HG03097 (cell line): ENCODE data around the gene ADAMTS6.
"Not testable (repeated sequence)": the region's sequence is repeated elsewhere in the genome, so short reads cannot be mapped to it uniquely, and the experiment has no call there.

Experiments
- ATAC-seq: cut with Tn5 transposase; IDR thresholded peaks from one replicate; pipeline ENCODE4 v1.9.1; 2021; ENCODE audit not compliant: unreplicated experiment, low FRiP score

The ADAMTS6 gene

DNA sequence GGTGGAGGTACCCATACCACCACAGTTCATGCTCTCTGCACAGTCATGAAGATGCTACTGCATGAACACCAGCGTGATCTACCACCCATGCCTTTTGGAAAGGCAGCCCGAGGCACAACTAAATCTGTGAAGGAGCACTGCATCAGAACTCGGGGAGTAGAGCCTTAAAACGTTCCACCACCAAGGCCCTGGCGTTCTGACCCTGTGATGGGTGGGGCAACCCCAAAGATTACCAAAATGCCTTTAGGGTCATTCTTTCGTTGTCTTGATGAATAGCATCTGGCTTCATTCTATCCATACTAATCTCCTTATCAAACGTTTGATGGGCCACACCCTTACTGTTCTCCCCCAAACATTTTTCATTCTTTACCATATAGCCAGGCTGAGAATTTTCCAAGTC, 97.9 kb downstream of the ADAMTS6 start:
- ATAC-seq, result no peak

DNA sequence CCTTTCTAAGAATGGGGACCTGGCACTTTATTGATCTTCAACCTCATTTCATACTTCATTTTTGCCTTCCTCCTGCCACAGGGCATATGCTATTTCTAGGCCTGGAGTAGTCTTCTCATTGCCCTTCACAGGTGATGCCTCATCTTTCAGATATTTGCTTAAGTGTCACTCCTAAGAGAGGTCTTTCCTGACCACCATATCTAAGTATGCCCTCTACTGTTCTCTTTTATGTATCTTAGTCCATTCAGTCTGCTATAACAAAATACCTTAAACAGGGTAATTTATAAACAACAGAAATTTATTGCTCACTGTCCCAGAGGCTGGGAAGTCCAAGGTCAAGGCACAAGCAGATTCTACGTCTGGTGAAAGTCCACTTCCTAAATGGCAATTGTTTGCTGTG, 99.1 kb downstream of the ADAMTS6 start:
- no peak for ATAC-seq

DNA sequence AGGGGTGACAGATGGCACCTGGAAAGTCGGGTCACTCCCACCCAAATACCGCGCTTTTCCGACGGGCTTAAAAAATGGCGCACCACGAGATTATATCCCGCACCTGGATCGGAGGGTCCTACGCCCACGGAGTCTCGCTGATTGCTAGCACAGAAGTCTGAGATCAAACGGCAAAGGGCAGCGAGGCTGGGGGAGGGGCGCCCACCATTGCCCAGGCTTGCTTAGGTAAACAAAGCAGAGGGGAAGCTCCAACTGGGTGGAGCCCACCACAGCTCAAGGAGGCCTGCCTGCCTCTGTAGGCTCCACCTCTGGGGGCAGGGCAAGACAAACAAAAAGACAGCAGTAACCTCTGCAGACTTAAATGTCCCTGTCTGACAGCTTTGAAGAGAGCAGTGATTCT, 111.2 kb downstream of the ADAMTS6 start:
- ATAC-seq, result not testable (repeated sequence)

DNA sequence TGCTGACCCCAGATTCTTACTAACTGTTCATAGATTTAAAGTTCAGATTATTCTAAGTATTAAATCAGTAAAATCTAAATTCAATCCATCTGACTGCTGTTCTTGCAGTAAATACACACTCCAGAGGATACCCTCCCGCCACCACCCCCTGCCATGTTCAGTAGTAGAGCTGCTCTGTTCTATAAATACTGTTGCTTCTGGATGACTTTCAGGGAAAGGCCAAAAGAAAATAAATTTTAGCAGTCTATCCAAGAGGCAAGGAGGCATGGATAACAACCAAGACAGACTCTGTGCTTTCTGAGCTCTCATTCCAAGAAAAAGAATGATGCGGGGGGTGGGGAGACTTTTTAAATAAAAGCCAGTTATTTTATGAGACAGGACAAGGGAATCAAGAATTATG, 115.1 kb downstream of the ADAMTS6 start:
- no peak for ATAC-seq

DNA sequence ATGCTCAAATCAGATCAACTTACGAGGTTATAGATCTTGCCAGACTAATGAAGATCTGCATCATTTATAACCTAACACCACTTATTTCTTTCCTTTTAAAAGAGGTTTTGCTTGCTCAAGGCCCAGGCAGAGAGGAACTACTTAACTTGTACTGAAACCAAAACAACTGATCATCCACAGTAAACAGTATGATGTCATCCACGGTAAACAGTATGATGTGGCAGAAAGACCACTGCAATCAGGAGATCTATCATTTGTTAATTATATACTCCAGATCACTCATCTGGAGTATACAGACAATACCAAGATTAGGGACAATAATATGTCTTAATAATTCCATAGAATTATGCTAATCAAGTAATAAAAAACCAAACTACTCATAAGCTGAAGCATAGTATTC, 116.8 kb downstream of the ADAMTS6 start:
- no peak for ATAC-seq

DNA sequence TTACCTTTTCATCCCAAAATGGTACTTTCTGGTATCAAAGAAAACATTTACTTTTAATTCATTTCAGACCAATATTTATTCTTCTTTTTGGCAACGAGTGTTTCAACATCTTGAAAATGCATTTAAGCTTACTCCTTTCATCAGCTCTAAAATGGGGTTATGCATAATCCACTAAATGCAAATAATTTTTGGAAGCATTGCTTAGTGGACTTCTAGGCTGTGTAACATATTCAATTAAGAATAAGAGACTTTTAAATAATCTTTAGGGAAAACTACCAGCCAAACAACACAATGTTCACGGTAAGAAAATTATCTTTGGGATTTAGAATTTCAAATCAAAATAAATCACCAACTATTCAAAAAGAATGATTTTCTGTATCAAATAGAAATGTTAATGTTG, 118.2 kb downstream of the ADAMTS6 start:
- ATAC-seq, result no peak

DNA sequence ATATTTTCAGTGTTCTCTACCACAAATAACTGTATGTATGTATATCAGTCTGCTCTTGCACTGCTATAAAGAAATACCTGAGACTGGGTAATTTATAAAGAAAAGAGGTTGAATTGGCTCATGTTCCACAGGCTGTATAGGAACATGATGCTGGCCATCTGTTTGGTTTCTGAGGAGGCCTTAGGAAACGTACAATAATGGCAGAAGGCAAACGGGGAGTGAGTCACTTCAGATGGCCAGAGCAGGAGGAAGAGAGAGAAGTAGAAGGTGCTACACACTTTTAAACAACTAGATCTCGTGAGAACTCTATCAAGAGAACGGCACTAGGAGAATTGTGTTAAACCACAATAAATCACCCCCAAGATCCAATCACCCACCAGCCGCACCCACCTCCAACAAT, 121.7 kb downstream of the ADAMTS6 start:
- no peak for ATAC-seq

DNA sequence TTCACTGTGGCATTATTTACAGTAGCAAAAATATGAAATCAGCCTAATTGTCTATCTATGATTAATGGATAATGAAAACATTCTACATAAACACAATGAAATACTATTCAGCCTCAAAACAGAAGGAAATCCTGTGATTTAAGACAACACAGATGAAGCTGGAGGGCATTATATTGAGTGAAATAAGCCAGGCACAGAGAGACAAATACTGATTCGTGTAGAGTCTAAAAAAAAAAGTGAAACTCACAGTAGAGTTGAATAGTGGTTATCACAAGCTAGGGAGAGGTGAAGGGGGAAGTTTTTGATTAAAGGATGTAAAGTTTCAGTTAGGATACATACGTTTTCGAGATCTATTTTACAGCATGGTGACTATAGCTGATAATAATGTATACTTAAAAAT, 122.2 kb downstream of the ADAMTS6 start:
- ATAC-seq, result no peak

DNA sequence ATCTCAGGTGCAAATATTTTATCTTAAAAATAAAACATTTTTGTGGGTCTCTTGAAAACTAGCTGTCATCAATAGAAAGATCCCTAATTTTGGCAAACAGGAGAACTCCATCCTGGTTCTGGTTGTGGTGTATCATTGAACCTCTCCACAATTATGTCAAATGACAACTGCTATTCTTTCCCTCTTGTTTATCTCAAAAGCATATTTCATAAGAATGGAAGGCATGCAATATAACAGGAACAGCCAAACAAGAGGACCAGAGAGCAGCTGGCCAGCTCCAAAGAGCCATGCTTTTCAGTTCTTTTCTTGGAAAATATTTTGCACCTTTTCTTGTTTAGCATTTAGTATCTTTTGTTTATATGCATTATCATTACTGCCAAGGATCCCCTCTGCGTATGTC, 125.4 kb downstream of the ADAMTS6 start:
- no peak for ATAC-seq

DNA sequence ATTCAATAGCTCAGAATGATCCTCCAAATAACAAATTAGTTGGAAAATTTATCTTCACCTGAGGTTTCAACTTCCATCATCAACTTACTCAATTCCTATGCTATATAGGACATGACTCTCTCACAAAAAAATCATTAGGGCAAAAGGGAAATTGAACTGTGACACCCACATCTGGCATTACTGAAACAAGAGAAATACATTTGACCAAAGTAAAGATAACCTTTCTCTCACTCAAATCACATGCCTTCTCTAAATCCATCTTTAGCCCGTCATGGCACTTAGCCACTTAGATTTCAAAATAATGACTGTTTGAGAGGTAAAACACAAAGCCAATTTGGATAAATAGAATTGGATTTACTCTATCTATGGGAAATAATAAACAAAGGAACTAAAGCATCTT, 126.4 kb downstream of the ADAMTS6 start:
- ATAC-seq, result no peak

DNA sequence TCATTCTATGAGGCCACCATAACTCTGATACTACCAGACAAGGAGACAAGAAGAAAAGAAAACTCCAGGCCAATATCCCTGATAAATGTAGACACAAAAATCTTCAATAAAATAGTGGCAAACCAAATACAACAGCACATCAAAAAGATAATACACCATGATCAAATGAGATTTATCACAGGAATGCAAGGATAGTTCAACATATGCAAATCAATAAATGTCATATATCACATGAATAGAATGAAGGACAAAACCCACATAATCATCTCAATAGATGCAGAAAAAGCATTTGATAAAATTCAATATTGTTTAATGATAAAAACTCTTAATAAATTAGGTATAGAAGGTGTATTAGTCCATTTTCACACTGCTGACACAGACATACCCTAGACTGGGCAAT, 139.9 kb downstream of the ADAMTS6 start:
- no peak for ATAC-seq

DNA sequence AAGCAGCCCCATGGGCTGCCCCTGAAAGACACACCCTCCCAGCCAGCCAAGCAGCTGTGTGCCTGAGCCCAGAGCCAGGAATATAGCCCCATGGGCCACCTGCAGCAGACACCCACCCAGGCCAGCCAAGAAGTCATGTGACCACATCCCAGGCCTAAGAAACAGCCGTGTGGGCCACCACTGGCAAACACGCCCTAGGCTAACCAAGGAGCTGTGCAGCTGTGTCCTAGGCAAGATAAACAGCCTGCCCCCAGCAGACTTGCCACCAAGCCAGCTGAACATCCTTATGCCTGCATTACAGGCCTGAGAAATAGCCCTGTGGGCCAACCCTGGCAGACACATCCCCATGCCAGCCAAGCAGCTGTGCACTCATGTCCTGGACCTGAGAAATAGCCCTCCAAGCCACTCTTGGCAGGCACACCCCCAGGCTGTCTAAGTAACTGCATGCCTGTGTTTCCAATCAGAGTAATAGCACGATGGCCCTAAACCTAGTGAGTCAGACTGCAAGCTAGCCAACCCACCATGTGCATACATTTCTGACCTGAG, 143.0 kb downstream of the ADAMTS6 start:
- no peak for ATAC-seq

DNA sequence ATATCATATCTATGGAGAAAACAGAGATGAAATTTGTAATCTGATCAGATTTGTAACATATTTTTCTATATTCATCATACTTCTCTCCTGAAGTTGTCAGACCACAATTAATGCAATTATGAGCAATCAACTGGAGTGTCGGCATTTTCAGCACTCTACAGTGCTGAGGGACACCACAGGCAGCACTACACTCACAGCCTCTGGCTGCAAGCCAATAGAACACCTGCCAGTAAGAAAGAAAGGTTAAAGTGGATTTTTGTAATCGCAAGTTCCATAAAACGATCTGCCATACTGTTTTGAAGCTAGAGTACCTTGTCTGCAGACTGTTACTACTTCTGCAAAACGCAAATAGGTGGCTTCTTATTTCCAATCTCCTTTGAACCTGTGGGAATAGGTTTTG, 147.6 kb downstream of the ADAMTS6 start:
- ATAC-seq, result no peak

DNA sequence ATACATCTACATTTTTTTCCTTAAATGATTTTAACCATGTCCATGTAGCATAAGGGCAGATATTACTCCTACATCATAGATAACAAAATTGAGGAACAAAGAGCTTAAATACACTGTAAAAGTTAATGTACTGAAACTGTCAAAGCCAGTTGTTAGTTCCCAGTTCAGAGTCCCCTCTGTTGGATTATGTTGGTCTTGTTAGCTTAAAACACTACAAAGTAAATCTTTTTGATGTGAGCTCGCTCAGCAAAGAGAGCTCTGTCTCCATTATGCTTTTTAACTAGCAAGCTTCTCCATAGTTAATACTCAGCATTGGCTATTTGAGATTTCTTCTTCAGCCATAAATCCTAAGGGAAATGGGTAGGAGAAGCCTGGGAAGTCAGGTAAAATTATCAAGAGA, 149.1 kb downstream of the ADAMTS6 start:
- no peak for ATAC-seq

DNA sequence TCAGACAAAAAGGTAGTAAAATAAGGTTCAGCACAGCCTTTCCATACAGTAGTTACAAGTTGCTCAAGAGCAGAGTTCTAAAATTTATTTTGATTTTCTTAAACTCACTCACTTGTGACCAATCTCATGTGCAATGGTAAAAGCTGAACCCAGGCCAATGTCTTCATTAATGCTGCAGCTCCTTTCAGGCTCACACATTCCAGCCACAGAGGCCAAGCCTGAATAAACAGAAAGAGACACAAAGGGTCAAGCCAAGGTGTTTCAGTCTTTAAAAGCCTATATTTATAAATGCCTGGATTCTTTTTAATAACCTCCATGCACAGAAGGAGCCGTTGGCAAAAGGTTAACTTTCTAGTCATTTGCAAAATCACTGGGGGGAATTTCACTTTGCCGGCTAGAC, 152.5 kb downstream of the ADAMTS6 start:
- ATAC-seq, result no peak

DNA sequence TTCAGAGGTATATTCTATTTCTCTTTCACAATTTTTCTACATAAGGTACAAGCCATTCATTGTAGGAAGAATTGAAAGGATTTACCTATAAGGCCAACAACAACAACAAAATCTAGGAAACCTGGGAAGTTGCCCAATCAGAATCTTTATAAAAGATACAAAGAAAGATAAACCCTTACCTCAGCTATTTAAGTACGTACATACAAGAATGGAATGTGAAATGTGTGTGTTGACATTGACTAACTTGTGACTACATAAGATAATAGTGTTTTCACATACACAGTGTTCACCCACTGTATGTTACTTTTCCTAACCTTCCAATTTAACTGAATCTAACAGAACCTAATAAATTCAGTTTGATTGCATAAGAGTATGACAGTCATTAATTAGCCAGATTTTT, 154.1 kb downstream of the ADAMTS6 start:
- ATAC-seq, result no peak

DNA sequence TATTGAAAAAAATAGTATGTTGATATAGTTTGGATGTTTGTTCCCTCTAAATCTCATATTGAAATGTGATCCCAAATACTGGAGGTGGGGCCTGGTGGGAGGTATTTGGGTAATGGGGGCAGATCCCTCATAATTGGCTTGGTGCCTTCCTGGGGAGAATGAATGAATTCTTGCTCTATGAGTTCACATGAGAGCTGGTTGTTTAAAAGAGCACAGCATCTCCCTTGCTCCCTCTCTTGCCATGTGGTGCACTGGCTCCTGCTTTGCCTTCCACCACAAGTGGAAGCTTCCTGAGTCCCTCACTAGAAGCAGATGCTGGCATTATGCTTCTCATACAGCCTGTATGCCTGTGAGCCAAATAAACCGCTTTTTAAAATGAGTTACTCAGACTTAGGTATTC, 154.8 kb downstream of the ADAMTS6 start:
- ATAC-seq, result no peak

DNA sequence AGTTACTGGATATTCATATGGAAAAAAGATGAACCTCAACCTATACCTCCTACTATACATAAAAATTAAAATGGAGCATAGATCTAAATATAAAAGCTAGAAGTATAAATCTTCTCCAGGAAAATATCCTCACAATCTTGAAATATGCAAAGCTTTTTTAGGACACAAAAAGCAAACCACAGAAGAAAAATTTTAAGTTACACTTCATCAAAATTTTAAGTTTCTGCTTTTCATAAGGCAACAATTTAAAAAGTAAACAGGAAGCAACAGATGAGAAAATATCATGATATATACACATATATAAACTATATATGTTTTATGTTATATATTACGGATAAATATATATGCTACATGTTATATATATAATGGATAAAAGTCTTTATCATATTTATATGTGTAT, 157.5 kb downstream of the ADAMTS6 start:
- ATAC-seq, result no peak

DNA sequence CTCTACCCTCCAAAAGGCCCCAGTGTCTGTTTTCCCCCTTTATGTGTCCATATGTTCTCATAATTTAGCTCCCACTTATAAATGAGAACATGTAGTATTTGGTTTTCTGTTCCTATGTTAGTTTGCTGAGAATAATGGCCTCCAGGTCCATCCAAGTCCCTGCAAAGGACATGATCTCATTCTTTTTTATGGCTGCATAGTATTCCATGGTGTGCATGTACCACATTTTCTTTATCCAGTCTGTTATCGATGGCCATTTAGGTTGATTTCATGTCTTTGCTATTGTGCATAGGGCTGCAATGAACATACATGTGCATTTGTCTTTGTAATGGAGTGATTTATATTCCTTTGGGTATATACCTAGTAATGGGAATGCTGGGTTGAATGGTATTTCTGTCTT, 161.0 kb downstream of the ADAMTS6 start:
- ATAC-seq, result not testable (repeated sequence)

DNA sequence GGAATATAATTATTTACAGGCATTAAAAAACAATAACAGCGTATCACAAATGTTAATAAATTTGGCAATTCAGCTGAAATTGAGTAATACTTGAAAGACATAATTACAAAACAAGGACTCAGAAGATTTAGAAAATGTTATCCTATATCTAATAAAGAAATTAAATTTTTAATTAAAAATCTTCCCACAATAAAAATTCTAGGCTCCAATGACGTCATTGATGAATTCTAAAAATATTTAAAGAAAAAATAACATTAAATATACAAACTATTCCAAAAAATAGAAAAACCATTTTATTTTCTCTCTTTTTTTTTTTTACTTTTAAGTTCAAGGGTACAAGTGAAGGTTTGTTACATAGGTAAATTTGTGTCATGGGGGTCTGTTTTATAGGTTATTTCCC, 161.5 kb downstream of the ADAMTS6 start:
- no peak for ATAC-seq

DNA sequence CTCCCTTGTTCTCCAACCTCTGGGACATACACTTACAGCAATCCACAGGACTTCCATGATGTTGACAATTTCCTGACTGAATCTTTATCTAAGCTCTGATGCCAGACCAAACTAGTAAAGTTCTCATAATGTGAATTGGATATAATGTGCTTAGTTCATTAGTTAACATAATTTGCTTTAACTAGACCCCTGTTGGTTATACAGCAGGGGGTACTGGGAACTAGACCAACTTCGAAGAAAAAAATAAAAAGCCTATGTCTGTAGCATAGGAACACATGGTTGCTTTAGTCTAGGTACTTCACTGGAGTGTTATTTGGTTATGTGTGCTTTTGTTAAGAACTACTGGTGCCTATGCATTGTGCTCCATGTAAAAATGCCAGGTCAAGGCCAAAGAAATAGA, 173.8 kb downstream of the ADAMTS6 start:
- no peak for ATAC-seq

DNA sequence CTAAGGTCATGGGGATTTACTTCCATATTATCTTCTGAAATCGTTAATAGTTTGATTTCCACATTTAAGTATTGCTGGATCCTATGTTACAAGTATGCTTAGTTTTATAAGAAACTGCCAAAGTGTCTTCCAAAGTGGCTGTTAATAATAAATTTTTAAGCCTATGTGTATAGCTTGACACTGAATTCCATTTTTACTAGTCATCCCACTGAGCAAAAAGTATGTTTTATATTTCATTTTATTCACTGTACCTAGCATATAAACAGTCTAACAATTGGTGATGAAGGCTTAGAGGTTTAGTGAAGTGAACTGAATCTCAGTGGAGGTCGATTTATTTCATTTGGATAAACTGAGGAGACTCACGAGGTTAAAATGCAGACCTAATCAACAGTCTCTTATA, 174.6 kb downstream of the ADAMTS6 start:
- no peak for ATAC-seq

DNA sequence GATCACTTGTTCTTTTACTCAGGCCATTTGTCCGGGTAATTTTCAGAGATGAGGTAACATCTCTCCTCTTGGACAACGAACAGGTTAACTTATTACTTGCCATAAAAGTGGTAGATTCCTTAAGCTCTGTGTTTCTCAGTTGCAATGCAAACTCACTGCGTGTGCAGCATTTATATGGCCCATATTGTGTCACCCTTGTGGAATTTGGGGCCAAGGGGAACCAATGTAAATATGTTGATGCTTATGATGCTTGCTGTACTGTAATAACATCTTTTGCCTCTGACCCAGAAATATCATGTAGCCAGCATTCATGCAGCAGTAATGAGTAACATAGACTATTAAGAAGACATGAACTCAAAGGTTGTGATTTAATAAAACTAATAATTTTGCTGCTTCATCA, 175.8 kb downstream of the ADAMTS6 start:
- ATAC-seq, result no peak
